Mesodermal cell (in vitro differentiated cells): ENCODE results near the gene SORCS2.

Source experiments
- H3K27ac ChIP-seq: 2 replicates; pipeline ENCODE4 v1.7.0; 2013; ENCODE audit warnings: mild to moderate bottlenecking, low read depth, low read length, moderate library complexity; ENCODE audit not compliant: severe bottlenecking
- H3K36me3 ChIP-seq: 2 replicates; pipeline ENCODE4 v1.7.1; 2013; ENCODE audit warnings: mild to moderate bottlenecking, low read length, moderate library complexity; ENCODE audit not compliant: control insufficient read depth, insufficient read depth
- H3K4me1 ChIP-seq: one replicate; pipeline ENCODE4 v1.7.1; 2013; ENCODE audit warnings: mild to moderate bottlenecking, low read length; ENCODE audit not compliant: insufficient read depth, control insufficient read depth, poor library complexity, severe bottlenecking
- H3K4me3 ChIP-seq: 2 replicates; pipeline ENCODE4 v1.7.0; 2013; ENCODE audit warnings: low read length, control low read depth, mild to moderate bottlenecking; ENCODE audit not compliant: insufficient read depth, poor library complexity, severe bottlenecking; ENCODE audit errors: extremely low read depth
- H3K9me3 ChIP-seq: 2 replicates; pipeline ENCODE4 v1.7.1; 2013; ENCODE audit warnings: mild to moderate bottlenecking, low read length, moderate library complexity; ENCODE audit not compliant: control insufficient read depth
- WGBS, 2 experiments: methylation state at CpG; one replicate each; pipeline ENCODE4 v1.1.5; 2013; ENCODE audit warnings: missing lambda C conversion rate in 2 of 2; ENCODE audit not compliant: insufficient coverage in 2 of 2; 5-methylcytosine and 5-hydroxymethylcytosine counted together

Gene SORCS2

DNA sequence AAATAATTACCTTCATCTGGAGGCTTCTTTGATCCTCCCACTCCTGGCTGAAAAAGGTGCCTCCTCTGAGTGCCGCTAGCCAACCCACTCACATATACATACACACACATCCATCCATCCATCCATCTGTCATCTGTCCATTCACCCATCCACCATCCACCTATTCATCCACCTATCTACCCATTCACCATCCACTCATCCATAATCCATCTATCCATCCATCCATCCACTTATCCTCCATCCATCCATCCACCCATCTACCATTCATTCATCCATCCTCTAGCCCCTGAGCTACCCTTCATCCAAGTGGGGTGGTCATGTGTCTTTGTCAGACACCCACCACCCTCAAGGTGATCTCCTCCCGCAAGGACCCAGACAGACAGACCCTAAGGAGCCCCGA is 423.9 kb downstream of the SORCS2 start:
- 67 to 93% methylated on average over 1 of the region's 3 CpGs for WGBS, 2 experiments
- H3K27ac ChIP-seq = no peak overlapping the region
- H3K4me1 ChIP-seq = peaks cover 3% of the 10 kb centered on the region
- no peaks in the 10 kb centered on the region for H3K36me3 ChIP-seq
- no peaks in the 10 kb centered on the region for H3K9me3 ChIP-seq
- no peak overlapping the region for H3K4me3 ChIP-seq

DNA sequence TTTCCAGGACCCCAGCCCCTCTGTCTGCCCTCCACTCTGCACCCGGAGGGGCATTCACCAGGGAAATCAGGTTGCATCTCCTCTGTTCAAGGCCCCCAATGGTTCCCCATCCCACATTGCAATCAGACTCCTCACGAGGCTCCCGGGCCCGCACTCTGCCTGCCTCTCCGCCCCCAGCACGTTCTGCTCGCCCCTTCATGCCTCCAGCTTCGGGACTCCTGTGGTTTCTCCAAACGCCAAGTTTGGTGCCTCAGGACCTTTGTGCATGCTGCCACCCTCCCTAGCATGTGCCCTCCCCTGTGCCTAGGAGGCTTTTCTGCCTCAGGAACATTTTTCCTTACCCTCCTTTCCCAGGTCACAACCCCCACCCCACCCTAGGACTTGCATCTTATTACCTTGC is 426.0 kb downstream of the SORCS2 start:
- no peaks in the 10 kb centered on the region for H3K36me3 ChIP-seq
- no peak overlapping the region for H3K4me3 ChIP-seq
- H3K9me3 ChIP-seq = no peaks in the 10 kb centered on the region
- 85 to 91% methylated on average over 9 of the region's 9 CpGs for WGBS, 2 experiments
- H3K4me1 ChIP-seq = peaks cover 4% of the 10 kb centered on the region
- no peak overlapping the region for H3K27ac ChIP-seq

DNA sequence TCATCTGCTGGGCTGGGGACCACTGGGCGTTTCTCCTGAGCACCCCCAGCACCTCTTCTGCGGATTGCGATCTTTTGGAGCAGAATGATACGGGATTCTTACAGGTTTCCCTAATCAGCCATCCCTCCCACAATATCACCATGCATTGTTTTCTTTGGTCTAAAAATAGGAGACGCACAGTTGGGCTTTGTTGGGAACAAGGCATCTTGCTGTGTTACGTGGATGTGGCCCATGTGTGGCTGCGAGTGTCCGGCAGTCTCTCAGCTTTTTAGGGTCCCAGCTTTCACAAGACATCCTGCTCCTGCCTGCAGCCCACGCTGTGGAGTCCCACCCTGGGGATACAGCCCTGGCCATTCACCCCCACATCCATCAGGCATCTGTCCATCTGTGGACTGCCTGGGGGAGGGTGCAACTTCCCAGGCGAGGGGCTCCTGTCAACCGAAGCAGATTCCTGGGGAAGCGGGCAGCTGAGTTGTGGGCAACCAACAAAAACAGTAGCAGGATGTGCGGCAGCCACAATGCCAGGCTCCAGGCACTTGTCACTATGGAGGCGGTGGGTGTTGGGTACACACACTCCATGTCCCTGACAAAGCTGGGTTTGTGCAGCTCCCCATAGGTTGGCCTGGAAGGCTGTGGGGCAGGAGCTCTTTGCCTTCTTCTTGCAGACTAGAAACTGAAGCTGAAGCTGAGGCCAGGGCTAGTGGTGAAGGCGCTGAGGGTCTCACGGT is 427.9 kb downstream of the SORCS2 start:
- Histone ChIP-seq H3K9me3 (no peaks in the 10 kb centered on the region), H3K4me1 (peaks cover 4% of the 10 kb centered on the region), H3K4me3 (no peak overlapping the region), H3K36me3 (no peaks in the 10 kb centered on the region), H3K27ac (no peak overlapping the region)
- 88 to 93% methylated on average over 15 to 16 of the region's 16 CpGs for WGBS, 2 experiments

DNA sequence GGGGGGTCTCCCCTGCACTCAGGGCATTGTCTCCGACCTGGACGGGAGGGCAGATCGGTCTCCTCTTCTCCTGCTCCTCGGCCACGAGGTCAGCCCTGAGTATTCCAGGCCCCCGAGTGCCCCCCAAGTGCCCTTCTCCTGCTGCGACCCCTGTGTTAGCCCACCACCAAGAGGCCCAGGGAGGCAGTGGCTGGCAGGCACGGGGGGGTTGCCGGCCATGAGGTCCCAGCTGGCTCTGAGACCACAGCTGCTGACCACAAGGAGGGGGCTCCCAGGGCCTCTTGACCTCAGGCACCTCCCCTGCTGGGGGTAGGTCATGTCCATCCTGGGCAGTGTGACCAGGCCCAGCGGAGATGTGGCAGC is 428.5 kb downstream of the SORCS2 start:
- Histone ChIP-seq H3K27ac (no peak overlapping the region), H3K36me3 (no peaks in the 10 kb centered on the region), H3K9me3 (no peaks in the 10 kb centered on the region), H3K4me1 (peaks cover 4% of the 10 kb centered on the region), H3K4me3 (no peak overlapping the region)
- WGBS, 2 experiments = 66 to 81% methylated on average over 5 to 9 of the region's 10 CpGs

DNA sequence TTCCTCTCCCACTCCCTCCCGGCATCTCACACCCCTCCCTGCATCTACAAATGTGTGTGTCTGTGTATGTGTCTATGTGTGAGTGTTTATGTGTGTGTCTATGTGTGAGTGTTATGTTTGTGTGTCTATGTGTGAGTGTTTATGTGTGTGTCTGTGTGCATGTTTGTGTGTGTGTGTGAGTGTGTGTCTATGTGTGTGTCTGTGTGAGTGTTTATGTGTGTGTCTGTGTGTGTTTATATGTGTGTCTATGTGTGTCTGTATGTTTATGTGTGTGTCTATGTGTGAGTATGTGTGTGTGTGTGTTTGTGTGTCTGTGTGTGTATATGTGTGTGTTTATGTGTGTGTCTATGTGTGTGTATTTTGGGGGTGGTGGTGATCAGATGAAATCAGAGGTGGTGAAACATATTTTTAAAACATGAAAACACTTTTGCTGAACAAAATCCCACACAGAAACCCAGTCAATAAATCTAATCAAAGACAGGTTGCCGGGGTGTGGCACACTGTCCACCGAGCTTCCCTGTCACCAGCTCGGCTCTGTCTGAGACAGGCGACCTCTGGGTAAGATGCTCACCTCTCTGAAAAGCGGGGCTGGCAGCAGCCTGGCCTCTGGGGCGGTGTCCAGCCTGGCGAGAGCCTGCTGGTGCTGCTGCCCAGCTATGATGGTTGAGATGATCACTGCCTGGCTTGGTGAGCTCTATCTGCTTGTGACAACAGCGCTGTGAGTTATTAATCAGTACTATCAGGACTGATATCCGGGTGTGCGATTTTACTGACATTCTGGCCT is 429.1 kb downstream of the SORCS2 start:
- peaks cover 4% of the 10 kb centered on the region for H3K4me1 ChIP-seq
- no peaks in the 10 kb centered on the region for H3K9me3 ChIP-seq
- 89 to 94% methylated on average over 8 to 10 of the region's 11 CpGs for WGBS, 2 experiments
- H3K4me3 ChIP-seq = no peak overlapping the region
- H3K36me3 ChIP-seq = no peaks in the 10 kb centered on the region
- H3K27ac ChIP-seq = no peak overlapping the region

DNA sequence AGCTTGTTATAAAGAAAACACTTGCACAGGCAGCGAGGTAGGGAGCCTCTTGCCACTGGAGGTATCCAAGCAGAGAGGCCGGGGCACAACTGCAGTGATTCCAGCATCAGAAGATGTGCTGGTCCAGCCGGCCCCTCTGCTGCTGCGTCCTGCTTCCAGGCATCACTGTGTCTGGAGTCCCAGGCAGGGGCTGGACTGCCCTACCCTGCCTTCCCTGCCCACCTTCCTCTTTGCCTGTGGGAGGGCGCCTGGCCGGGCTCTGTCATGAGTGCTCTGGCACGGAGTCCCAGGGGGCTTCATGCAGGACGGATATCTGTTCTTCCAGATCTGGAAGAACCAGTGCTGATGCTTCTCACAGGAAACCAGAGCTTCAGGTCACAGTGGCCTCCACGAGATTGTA is 430.0 kb downstream of the SORCS2 start:
- WGBS, 2 experiments = 86 to 92% methylated on average over 6 to 8 of the region's 9 CpGs
- Histone ChIP-seq H3K27ac (no peak overlapping the region), H3K4me3 (no peak overlapping the region), H3K4me1 (peaks cover 6% of the 10 kb centered on the region), H3K36me3 (no peaks in the 10 kb centered on the region), H3K9me3 (no peaks in the 10 kb centered on the region)

DNA sequence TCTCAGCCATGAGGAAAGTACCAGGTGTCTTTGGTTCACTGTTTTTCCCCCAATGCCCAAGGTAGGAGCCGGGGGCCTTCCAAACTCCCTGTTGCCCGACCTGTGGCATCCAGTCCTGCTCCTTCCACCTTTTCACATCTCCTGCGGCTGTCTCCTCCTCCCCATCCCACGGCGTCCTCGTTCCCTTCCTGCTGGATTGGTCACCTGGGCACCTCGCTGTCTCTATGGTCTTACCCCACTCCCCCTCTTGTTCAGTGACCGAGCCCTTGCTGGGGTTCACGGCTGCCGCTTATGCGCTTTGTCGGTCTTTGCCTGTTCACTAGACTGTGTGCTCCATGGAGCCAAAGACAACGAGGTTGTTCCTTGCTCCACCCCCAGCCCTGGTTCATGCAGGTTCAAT is 431.1 kb downstream of the SORCS2 start:
- no peaks in the 10 kb centered on the region for H3K9me3 ChIP-seq
- peaks cover 6% of the 10 kb centered on the region for H3K4me1 ChIP-seq
- WGBS, 2 experiments = 93 to 96% methylated on average over 11 to 13 of the region's 13 CpGs
- no peaks in the 10 kb centered on the region for H3K36me3 ChIP-seq
- no peak overlapping the region for H3K27ac ChIP-seq
- no peak overlapping the region for H3K4me3 ChIP-seq

DNA sequence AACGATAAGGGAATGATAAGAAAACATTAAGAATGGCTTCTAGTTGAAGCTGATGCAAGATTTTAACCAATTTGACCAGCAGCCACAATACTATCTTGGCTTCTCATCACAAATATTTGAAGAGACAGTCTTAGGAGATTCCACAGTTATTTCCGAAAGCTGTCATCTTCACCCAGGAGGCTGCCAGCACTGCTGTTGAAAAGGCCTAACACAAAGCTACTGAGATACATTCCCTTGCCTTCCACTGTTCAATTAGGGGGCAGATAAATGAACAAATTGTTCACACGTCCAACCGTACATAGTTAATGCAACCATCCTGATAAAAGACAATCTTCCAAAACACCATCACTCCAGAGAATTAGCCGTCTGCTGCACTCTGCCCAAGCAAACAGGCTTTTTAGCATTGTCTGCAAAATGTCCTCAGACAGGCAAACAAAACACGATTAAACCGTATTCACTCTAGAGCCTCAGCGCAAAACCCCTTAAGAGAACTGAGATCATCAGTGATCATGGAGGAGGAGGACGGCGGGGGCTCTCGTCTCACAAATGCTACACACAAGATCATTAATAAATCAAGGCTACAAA is 432.1 kb downstream of the SORCS2 start:
- Histone ChIP-seq H3K27ac (no peak overlapping the region), H3K4me3 (no peak overlapping the region), H3K9me3 (no peaks in the 10 kb centered on the region), H3K4me1 (peaks cover 6% of the 10 kb centered on the region), H3K36me3 (no peaks in the 10 kb centered on the region)
- WGBS, 2 experiments = 93 to 97% methylated on average over 7 of the region's 11 CpGs

DNA sequence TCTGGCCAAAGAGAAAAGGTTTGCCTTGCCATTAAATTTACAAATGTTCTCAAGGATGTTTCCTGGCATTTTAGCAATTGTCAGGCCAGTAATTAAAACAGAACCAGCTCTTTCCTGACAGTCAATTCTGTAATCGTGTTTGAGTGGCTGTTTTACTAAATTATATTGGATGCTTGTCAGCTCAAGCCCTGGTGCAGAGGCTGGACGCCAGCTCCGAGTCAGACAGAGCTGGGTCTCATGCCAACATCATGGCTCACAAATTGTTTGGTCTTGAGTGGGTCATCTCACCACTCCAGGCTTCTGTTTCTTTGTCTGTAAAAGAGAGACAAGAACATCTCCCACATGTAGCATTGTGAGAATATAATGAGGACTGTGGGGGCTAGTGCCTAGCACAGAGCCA is 432.7 kb downstream of the SORCS2 start:
- Histone ChIP-seq H3K4me3 (no peak overlapping the region), H3K4me1 (peaks cover 9% of the 10 kb centered on the region), H3K36me3 (no peaks in the 10 kb centered on the region), H3K9me3 (peaks cover 4% of the 10 kb centered on the region), H3K27ac (no peak overlapping the region)
- 93% methylated on average over 3 of the region's 3 CpGs; no CpG with 5 or more reads in 1 of the 2 experiments for WGBS, 2 experiments

DNA sequence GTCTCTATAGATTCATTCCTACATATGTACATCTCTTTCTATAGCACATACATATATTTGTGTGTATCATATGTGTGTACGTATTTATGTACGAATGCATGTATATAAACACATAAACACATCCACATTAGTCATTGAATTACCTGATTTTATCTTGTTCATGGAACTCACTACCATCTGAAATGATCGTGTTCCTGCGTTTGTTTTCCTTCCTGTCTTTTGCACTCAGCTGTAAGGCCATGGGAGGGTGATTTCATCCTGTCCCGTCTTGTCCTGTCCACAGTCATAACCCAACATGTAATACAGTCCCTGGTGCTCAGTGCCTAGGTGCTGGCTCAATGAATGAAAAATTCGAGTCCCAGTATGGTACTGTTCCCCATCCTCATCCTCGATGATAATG is 434.2 kb downstream of the SORCS2 start:
- peaks cover 7% of the 10 kb centered on the region for H3K9me3 ChIP-seq
- H3K4me3 ChIP-seq = no peak overlapping the region
- H3K36me3 ChIP-seq = no peaks in the 10 kb centered on the region
- H3K27ac ChIP-seq = no peak overlapping the region
- peaks cover 24% of the 10 kb centered on the region for H3K4me1 ChIP-seq
- 89 to 96% methylated on average over 2 to 3 of the region's 7 CpGs for WGBS, 2 experiments
